Mucosa of descending colon (tissue), 3 donors: ENCODE measurements around the gene BYSL. TPM values are rescaled to one million over a fixed set of nuclear protein-coding genes. Genes with fewer than 3 reads are reported as not detected.

Experiments used
- ATAC-seq: fragments of 200-7000 bp; cut with Tn5 transposase; one replicate; pipeline ENCODE4 v1.9.1; 2020; ENCODE audit warnings: mild to moderate bottlenecking, moderate library complexity
- DNase-seq, 3 donors: peaks; one replicate each; pipeline ENCODE4 v3.0.0-alpha.2; 2020
- H3K36me3 ChIP-seq: fragments of 200-600 bp; one replicate; pipeline ENCODE4 v1.8.0; 2021; ENCODE audit warnings: low read depth, mild to moderate bottlenecking
- H3K4me1 ChIP-seq: fragments of 200-600 bp; one replicate; pipeline ENCODE4 v1.8.0; 2021; ENCODE audit warnings: low read depth, mild to moderate bottlenecking
- H3K4me3 ChIP-seq: fragments of 200-600 bp; one replicate; pipeline ENCODE4 v1.8.0; 2021; ENCODE audit warnings: mild to moderate bottlenecking
- H3K9me3 ChIP-seq: fragments of 200-600 bp; one replicate; pipeline ENCODE4 v1.8.0; 2021; ENCODE audit warnings: mild to moderate bottlenecking
- intact Hi-C, 2 donors: fragments of 100-400 bp; cut with DNase I in 1 of 2; cut with micrococcal nuclease in 1 of 2; formaldehyde crosslinking; loops; one replicate each; pipeline versions ENCODE4 v1.11.0 to v1.11.1; 2022; cut with DNase I, micrococcal nuclease
- long read RNA-seq, 2 donors: library from polyadenylated mRNA; unstranded; transcript quantifications; one replicate each; pipeline ENCODE4 v2.0.0, GENCODE V29; 2019 to 2021
- total RNA-seq, 3 donors: library from RNA; stranded (reverse); fragmentation: NEBNext Ultra II Directional in 2 of 3; extraction: Animal tissue kit (Norgen Biotek cat#: 25700) in 2 of 3; gene quantifications; one replicate each; pipeline versions ENCODE4 v1.2.1 to v1.2.4, GENCODE V29; 2021 to 2023
- TF ChIP-seq, protein P1 (sequence below): fragments of 200-600 bp; IDR thresholded peaks from one replicate; pipeline ENCODE4 v1.8.0; 2022; ENCODE audit warnings: antibody characterized with exemption, mild to moderate bottlenecking
- donor health status: DM: no; HTN: no; CAD: no; lungs with moderate emphysema.
- donor health status: DM: no; HTN: no; CAD: no.
- donor health status: DM: no; HTN: yes; CAD: no.

The BYSL gene, protein sequence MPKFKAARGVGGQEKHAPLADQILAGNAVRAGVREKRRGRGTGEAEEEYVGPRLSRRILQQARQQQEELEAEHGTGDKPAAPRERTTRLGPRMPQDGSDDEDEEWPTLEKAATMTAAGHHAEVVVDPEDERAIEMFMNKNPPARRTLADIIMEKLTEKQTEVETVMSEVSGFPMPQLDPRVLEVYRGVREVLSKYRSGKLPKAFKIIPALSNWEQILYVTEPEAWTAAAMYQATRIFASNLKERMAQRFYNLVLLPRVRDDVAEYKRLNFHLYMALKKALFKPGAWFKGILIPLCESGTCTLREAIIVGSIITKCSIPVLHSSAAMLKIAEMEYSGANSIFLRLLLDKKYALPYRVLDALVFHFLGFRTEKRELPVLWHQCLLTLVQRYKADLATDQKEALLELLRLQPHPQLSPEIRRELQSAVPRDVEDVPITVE
- total RNA-seq, result 10 to 100 TPM in 2 of 3 donors, 1 to 10 TPM in 1; 7.5 to 10.5 (median 10.2) TPM
- long read RNA-seq, donor 1, partial matches to known transcripts, result 0 of 4 reads
- long read RNA-seq, donor 1, other reads (novel, unspliced or antisense), result 0 of 4 reads
- long read RNA-seq, donor 2, partial matches to known transcripts, result 0 of 4 reads
- long read RNA-seq, donor 2, other reads (novel, unspliced or antisense), result 0 of 4 reads

DNA sequence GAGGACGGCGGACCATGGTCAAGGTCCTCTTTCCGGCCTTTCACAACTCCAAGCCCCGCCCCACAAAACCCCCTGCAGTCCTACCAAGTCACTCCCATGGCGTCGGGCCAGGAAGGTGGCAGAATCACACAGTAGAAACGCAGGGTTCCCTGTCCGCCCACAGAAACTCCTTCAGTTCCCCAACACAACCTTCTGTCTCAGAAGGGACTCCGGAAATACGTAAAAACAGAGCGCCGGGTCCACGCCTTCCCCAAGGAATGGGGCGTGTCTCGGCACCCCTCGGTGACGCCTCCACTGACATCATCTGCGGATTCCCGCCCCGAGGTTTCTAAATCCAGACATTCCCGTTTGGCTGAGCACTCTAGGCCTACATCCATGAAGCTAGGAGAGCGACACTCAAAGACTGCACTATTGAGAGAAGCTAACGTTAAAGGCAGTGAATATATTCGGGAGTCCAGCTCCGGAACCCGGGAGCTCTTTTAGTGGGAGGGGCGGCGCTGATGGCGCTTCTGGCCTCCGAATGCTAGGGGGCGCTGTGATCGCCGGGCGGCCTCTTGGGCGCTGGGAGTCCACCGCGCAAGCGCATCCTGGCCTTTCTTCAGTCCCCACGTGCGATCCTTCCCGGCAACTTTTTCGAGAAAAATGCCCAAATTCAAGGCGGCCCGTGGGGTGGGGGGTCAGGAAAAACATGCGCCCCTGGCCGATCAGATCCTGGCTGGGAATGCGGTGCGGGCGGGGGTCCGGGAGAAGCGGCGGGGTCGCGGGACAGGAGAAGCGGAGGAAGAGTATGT is at the start of gene BYSL, which contains the start of gene MED20:
BYSL (plus strand) TSS at position 579 of the 791 bp plus-strand sequence; CDS start at position 643, 64 bp downstream.
MED20 (minus strand) TSS at position 219 of the 791 bp plus-strand sequence; CDS start at position 98, 121 bp downstream.
- DNase-seq (peak; percentile 94 to 97 (median 96)), ATAC-seq (peak; percentile 98)
- Histone ChIP-seq H3K36me3 (no peaks in the 10 kb centered on the region), H3K4me1 (peaks cover 22% of the 10 kb centered on the region), H3K9me3 (no peaks in the 10 kb centered on the region), H3K4me3 (peak within 1 kb of the TSS; percentile 67)
- intact Hi-C loops, result loop anchor here (10.0 kb wide), 1 partner anchor 126 kb away; no protein-coding TSS in a partner anchor
- TF ChIP-seq, protein P1, sequence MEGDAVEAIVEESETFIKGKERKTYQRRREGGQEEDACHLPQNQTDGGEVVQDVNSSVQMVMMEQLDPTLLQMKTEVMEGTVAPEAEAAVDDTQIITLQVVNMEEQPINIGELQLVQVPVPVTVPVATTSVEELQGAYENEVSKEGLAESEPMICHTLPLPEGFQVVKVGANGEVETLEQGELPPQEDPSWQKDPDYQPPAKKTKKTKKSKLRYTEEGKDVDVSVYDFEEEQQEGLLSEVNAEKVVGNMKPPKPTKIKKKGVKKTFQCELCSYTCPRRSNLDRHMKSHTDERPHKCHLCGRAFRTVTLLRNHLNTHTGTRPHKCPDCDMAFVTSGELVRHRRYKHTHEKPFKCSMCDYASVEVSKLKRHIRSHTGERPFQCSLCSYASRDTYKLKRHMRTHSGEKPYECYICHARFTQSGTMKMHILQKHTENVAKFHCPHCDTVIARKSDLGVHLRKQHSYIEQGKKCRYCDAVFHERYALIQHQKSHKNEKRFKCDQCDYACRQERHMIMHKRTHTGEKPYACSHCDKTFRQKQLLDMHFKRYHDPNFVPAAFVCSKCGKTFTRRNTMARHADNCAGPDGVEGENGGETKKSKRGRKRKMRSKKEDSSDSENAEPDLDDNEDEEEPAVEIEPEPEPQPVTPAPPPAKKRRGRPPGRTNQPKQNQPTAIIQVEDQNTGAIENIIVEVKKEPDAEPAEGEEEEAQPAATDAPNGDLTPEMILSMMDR, result peak; percentile 96

DNA sequence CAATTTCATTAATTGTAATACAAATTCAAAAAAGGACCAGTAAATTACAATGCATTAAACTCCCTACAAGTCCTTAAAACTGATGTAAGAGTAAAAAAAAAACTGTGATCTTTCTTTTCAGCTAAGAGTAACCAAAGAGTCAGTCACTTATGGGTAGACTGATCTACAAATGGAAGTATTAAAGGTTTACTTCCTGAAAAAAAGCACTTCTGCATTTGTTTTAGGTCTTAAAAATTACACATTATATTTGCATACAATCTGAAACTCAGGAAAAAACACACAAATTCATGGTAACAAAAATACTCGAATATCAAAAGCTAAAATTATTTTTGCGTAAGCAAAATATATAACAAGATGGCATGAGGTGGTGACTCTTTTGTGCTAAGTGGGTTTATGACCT is 49.6 kb upstream of the BYSL start:
- DNase-seq (no peak), ATAC-seq (no peak)
- H3K36me3 ChIP-seq, result no peaks in the 10 kb centered on the region
- TF ChIP-seq, protein P1, result no peak
- no peaks in the 10 kb centered on the region for H3K4me1 ChIP-seq
- no peaks in the 10 kb centered on the region for H3K9me3 ChIP-seq
- intact Hi-C loops, result no loop called here
- no peak overlapping the region for H3K4me3 ChIP-seq

DNA sequence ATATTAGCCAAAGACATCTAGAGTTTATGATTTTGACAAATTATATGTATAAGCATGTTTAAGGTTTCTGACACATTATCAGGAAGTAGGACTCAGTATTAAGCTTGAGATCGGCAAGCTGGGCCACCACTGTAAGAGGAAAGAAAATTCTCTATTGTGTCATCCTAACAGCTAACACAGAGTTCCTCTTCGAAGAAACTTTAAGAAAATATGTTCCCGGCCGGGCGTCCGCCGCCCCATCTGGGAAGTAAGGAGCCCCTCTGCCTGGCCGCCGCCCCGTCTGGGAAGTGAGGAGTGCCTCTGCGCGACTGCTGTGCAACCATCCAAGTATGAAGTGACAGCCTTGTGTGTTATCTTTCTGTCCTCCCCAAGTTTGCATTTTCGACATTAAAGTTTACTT is 49.2 kb upstream of the BYSL start:
- DNase-seq, result no peak
- H3K36me3 ChIP-seq, result no peaks in the 10 kb centered on the region
- intact Hi-C loops, result no loop called here
- H3K4me1 ChIP-seq, result no peaks in the 10 kb centered on the region
- TF ChIP-seq, protein P1, result no peak
- H3K9me3 ChIP-seq, result no peaks in the 10 kb centered on the region
- no peak for ATAC-seq
- no peak overlapping the region for H3K4me3 ChIP-seq

DNA sequence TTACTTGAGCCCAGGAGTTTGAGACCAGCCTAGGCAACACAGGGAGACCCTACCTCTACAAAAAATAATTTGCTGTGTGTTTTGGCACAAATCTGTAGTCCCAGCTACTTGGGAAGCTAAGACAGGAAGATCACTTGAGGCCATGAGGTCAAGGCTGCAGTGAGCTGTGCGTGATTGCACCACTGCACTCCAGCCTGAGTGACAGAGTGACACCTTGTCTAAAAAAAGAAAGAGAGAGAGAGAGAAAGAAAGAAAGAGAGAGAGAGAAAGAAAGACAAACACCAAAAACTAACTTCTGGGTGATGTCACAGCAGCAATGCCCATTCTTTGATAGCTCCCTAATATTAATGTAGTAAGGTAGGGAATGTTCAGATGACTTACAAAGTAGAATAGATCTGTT is 46.6 kb upstream of the BYSL start:
- TF ChIP-seq, protein P1, result no peak

DNA sequence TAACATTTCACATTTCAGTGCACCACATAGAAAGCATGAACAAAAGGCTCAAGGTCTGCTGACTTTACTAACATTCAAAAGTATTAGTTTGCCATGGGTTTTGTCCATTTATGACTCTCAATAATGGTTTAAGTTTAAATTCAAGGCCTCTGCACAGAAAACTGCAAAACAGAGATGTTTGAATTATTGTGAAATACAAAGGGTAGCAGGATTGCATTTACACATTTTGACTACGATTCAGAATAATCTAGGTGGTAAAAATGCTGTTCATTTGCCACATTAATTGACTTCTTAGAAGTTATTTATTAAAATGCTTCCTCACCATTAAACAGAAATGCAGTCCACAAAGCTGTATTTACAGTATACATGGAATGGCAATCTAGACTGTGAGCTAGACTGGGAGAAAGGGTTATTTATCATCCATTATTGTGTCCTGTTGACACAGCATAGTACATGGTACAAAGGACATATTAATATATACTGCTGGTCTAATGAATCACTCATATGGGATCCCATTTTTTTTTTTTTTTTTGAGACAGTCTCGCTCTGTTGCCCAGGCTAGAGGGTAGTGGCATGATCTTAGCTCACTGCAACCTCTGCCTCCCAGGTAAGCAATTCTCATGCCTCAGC is 44.1 kb upstream of the BYSL start:
- no peak for ATAC-seq
- Histone ChIP-seq H3K4me1 (no peaks in the 10 kb centered on the region), H3K36me3 (no peaks in the 10 kb centered on the region), H3K4me3 (no peak overlapping the region), H3K9me3 (no peaks in the 10 kb centered on the region)
- intact Hi-C loops, result no loop called here
- DNase-seq, result no peak
- TF ChIP-seq, protein P1, result no peak

More for the DNA sequence above, 46.6 kb upstream of the BYSL start:
- Histone ChIP-seq H3K4me3 (no peak overlapping the region), H3K4me1 (no peaks in the 10 kb centered on the region), H3K36me3 (no peaks in the 10 kb centered on the region), H3K9me3 (no peaks in the 10 kb centered on the region)
- DNase-seq (no peak), ATAC-seq (no peak)
- intact Hi-C loops, result no loop called here
